ENCODE data around the gene LAMA3. TPM values are rescaled to one million over a fixed set of nuclear protein-coding genes. Genes with fewer than 3 reads are reported as not detected.
"Not testable (repeated sequence)": the region's sequence is repeated elsewhere in the genome, so short reads cannot be mapped to it uniquely, and the experiment has no call there.

Gene LAMA3
- total RNA-seq, 1 donor from 2014 or later: 3.3 TPM

- intact Hi-C loops (cut with DNase I): no loop called here
- no peak for DNase-seq
Observed at GRCh38 chr18:23719634-23720201, 30.5 kb downstream of the LAMA3 start.

GRCh38 chr18:23721696-23722480 lies 32.6 kb downstream of the LAMA3 start:
- intact Hi-C loops (cut with DNase I): no loop called here
- ATAC-seq (ENCODE audit: poor library complexity) (no peak), DNase-seq (no peak)

More at GRCh38 chr18:23719634-23720201, 30.5 kb downstream of the LAMA3 start:
- no peak for ATAC-seq (ENCODE audit: poor library complexity)

GRCh38 chr18:23722646-23723045 lies 33.4 kb downstream of the LAMA3 start:
- DNase-seq (no peak), ATAC-seq (ENCODE audit: poor library complexity) (no peak)
- intact Hi-C loops (cut with DNase I): no loop called here

DNA sequence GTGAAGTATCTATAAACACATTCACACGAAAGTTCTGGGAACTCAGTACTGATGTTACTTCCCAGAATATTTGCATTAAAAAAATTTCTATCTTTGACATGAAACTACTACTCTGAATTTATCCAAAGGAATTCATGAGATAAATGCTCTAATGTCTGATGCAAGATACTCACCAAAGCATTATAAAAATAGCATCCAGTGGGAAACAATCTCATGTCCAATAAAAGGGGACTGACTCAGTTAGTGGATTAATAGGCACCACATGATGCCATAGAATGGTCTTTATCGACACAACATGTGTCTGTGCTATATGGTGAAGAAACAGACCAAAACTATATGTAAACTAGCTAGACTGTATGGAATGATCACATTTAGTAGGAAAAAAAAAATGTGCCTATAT lies 33.9 kb downstream of the LAMA3 start:
- no peak for DNase-seq
- no peak for ATAC-seq (ENCODE audit: poor library complexity)
- intact Hi-C loops (cut with DNase I): no loop called here

GRCh38 chr18:23724681-23725080 lies 35.4 kb downstream of the LAMA3 start:
- ATAC-seq (ENCODE audit: poor library complexity): no peak
- intact Hi-C loops (cut with DNase I): no loop called here
- no peak for DNase-seq

DNA sequence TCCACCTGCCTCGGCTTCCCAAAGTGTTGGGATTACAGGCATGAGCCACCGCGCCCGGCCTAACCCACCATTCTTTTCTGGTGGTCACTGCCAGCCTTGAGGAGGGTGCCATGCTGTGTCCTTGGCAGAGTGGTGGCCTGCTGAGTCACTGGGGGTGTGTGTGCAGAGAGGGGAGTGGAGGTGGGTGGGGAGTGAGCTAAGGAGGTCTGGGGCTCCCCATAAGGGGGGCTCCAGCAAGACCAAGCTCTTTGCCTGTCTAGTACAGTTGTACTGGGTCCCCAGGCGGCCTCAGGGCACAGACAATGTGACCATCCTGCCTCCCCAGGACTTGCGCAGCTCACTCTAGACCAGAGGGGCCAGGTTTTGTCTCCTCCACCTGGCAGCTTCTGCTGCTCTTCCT lies 36.1 kb downstream of the LAMA3 start:
- intact Hi-C loops (cut with DNase I): no loop called here
- ATAC-seq (ENCODE audit: poor library complexity) (no peak), DNase-seq (no peak)

DNA sequence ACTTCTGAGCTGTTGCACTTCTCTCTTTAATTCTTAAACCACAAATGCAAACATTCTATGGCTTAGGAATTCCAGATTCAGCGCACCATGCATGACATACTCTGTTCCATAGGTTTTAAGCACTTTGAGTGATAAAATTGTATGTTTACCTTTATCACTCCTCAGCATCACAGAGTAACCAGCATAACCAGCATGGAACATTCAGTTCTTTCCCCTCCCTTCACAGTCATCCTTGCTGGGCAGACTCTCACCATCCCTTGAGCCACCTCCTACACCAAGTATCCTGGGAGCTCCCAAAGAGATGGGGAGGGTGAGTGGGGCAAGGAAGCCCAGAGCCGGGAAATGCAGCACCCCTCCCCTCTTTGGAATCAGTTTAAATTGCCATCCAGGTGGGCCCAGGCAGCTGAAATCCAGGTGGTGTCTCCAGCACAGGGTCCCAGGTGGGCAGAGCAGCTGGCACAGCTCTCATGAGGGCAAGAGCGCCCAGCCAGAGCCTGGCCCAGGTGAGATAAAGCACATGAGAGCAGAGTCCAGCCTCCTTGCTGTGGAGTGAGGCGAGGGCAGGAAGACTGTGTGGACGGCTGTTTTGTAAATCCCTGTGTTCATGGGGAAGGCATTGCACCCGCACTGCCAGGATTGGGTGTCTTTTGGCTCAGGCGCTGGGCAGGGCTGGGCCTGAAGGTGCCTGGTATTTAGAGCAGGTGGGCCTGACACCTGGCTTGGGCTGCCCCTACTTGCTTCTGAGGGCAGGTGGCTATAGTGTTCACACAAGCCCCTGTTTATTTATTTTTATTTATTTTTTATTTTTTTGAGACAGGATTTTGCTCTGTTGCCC lies 36.8 kb downstream of the LAMA3 start:
- ATAC-seq (ENCODE audit: poor library complexity): no peak
- DNase-seq: no peak
- intact Hi-C loops (cut with DNase I): no loop called here

DNA sequence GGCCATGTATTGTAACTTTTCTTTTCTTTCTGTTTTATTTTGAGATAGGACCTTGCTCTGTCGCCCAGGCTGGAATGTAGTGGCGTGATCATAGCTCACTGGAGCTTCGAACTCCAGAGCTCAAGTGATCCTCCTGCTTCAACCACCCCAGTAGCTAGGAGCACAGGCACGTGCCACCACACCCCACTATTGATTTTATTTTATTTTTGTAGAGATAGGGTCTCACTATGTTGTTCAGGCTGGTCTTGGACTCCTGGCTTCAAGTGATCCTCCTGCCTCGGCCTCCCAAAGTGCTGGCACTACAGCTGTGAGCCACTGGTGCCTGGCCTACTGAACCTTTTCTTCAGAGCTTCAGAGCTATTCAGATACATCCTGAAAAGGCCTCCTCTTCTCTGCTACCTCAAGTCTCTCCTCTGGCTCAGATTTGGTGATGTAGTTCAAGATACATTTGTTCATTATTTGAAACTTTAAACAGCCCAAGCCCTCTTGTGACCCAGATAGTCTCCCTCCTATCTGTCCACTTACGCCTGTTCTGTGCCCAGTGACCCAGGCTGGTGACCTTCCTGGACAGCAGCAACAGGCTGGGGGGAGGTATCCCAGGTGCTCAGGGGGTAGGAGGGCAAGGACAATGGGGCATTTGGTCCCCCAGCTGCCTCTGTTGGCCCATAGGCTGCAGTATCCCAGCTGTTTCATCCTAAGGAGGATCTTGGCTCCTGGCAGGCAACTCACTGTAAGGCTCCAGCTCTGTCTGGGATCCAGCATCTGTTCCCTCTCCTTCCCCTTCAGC lies 38.6 kb downstream of the LAMA3 start:
- intact Hi-C loops (cut with DNase I): no loop called here
- no peak for DNase-seq
- ATAC-seq (ENCODE audit: poor library complexity): no peak

- no peak for ATAC-seq (ENCODE audit: poor library complexity)
- intact Hi-C loops (cut with DNase I): no loop called here
Observed at GRCh38 chr18:23730857-23731256, 41.6 kb downstream of the LAMA3 start.

DNA sequence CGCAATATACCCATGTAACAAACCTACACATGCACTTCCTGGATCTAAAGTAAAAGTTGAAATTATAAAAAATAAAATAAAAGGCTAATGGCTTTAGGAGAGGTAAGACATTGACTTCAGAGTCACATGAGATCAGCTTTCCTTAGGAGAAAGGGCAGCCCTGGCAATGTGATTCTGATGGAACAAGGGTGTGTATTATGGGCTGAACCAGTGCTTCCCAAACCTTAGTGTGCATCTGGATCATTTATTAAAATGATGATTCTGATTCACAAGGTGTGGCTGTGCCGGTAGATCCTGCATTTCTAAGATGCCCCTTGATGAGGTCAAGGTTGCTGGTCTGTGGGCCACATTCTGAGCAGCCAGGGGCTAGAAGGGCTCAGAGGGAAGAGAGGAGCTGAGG lies 42.6 kb downstream of the LAMA3 start:
- intact Hi-C loops (cut with DNase I): no loop called here
- no peak for ATAC-seq (ENCODE audit: poor library complexity)
- DNase-seq: no peak

More at GRCh38 chr18:23730857-23731256, 41.6 kb downstream of the LAMA3 start:
- no peak for DNase-seq

GRCh38 chr18:23732439-23732838 lies 43.2 kb downstream of the LAMA3 start:
- DNase-seq: no peak
- no peak for ATAC-seq (ENCODE audit: poor library complexity)
- intact Hi-C loops (cut with DNase I): no loop called here

GRCh38 chr18:23733265-23733664 lies 44.0 kb downstream of the LAMA3 start:
- intact Hi-C loops (cut with DNase I); DNase-seq; ATAC-seq (ENCODE audit: poor library complexity): not testable (repeated sequence)

GRCh38 chr18:23733895-23734294 lies 44.6 kb downstream of the LAMA3 start:
- DNase-seq: no peak
- ATAC-seq (ENCODE audit: poor library complexity): no peak
- intact Hi-C loops (cut with DNase I): no loop called here

GRCh38 chr18:23735021-23735464 lies 45.8 kb downstream of the LAMA3 start:
- intact Hi-C loops (cut with DNase I): no loop called here
- ATAC-seq (ENCODE audit: poor library complexity): no peak
- DNase-seq: no peak

GRCh38 chr18:23737578-23737977 lies 48.3 kb downstream of the LAMA3 start:
- intact Hi-C loops (cut with DNase I): no loop called here
- DNase-seq: no peak
- no peak for ATAC-seq (ENCODE audit: poor library complexity)

- DNase-seq: no peak
- no peak for ATAC-seq (ENCODE audit: poor library complexity)
- intact Hi-C loops (cut with DNase I): no loop called here
Observed at GRCh38 chr18:23738151-23738550, 48.9 kb downstream of the LAMA3 start.

GRCh38 chr18:23738575-23738974 lies 49.3 kb downstream of the LAMA3 start:
- intact Hi-C loops (cut with DNase I): no loop called here
- no peak for DNase-seq
- no peak for ATAC-seq (ENCODE audit: poor library complexity)

GRCh38 chr18:23740105-23740830 lies 51.0 kb downstream of the LAMA3 start:
- ATAC-seq (ENCODE audit: poor library complexity) (peak; percentile 31), DNase-seq (no peak)
- intact Hi-C loops (cut with DNase I): no loop called here
